DMS79 treated with DMSO at 0.1 percent for 48 hours (cell line): ENCODE results near the gene LRRC15.
A peak's percentile ranks its signal among the peaks of the same experiment; 100 is the strongest.

Source experiments
- DNase-seq: peaks from one replicate; lab custom pipeline; 2025; lab: John Stamatoyannopoulos, UW

The LRRC15 gene

DNA sequence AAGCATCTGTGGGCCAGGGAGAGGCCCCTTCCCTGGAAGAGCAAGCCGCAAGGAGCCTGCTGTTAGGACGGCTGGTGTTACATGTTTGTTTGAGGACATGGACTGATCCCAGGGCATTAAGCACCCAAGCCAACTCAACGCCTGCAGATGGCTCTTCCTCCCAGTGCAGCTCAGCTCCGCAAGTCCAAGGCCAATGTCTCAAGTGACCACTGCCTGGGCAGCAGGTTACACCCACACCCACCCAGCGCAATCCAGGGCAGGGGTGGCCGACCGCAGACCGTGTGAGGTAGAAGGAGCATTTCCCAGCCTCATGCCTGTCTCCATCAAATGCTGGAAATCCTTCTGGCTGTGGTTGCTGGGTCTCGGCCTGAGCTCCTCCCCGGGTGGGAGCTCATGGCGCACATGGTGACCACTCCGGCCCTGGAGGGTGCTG is 15.0 kb upstream of the LRRC15 start:
- no peak for DNase-seq

DNA sequence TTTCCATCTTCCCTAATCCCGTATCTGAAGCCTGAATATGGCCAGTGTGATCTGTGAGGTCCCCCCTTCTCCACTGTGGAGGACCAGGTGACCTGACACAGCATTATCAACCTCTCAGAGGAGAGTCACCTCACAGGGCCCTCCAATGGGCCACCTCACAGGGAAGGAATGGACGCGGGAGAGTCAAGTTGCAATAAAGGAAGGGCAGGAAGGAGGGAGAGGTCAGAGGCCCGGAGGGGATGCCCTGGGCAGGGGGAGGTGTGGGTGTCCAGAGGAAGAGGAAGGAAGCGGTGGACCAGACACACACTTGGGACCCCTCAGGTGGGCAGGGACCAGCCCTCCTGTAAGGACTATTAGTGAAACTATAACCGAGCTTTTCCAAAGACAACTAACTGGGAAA is 14.6 kb upstream of the LRRC15 start:
- DNase-seq: no peak

DNA sequence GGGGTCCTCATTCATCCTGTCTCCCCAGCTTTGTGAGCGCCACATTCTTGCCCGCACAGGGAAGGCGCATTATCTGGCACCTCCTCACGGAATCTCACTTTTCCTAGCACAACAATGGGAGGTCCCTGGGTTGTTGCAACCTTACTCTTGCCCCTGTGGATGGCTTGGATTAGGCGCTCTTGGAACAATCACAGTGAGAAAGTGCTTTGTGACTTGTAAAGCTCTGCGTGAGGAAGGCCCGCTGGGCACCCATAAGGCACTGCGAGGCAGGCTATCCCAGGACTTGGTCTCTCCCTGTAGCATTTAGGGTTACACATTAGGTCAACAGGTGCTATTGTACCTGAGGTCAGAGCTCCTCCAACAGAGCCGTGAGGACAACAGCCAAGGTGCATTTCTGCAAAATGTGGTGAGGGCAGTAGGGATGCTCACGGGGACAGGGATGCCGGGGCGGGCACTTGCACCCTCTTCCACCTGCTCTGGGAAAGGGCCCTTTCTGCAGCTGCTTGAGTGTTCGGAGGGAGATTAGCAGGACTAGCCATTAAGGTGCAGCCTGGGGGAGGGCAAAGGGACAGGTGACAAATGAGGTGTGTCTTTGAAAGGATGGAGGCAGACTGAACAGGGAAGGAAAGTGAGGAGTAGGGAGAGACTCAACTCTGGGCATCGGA is 13.9 kb upstream of the LRRC15 start:
- no peak for DNase-seq

DNA sequence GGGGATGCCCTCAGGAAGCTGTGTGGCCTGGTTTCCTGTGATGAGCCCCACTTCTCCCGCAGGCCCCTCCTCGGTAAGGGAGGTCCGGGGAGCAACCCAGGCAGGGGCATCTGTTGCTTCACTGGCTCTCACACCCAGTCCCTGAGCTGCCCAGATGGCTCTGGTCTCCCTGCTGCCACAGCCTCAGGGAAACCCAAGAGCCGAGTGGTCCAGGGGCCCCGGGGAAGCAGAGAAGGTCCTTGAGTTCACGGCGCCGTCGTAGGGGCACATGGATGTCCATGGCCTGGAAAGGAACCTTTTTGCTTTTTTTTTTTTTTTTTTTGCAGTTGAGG is 13.3 kb upstream of the LRRC15 start:
- no peak for DNase-seq

DNA sequence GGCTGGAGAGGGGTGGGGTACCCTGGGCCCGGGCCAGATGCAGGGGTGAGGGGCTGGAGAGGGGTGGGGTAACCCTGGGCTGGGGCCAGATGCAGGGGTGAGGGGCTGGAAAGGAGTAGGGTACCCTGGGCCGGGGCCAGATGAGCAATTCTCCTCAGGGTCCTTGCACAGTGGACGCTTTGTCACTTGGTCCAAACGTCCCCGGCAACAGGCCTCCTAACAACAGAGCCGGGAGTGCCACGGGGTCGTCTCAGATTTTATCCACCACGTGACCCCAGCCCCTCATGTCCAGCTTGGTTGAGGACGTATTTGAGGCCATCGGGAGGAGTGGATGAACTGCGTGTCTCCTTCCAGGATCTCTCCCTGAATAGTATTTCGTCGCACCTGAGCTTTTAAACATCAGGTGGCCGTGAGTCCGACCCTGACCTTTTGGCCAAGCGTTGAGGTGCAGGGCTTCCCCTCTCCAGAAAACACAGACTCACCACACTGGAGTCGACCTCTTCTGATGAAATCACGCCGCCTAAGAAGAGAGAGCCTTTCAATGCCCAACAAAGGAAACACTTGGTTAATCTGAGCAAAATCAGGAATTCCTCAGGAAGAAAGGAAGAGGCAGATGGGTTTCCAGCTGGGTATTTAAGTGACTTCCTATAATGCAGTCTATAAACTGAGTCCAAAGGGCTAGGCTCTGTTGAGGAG is 12.8 kb upstream of the LRRC15 start:
- no peak for DNase-seq

DNA sequence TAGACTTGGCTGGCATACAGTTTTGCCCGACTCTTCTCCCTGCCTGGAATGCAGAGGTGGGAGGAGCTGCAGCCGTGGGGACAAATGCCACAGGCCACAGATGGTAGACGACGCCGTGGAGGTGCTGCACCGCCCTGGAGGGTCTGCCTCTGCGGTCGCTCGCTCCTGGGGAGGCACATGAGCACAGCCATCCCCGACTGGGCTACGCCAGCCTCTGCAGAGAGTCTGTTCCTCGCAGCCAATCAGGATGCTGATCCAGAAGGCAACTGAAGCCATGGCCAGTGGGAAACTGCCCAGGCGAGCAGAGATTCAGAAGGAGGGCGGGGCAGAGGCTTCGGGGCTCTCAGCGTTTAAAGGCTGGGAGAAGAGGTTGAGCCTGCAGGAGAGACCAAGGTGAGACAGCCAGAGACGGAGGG is 11.9 kb upstream of the LRRC15 start:
- peak; percentile 84 for DNase-seq

DNA sequence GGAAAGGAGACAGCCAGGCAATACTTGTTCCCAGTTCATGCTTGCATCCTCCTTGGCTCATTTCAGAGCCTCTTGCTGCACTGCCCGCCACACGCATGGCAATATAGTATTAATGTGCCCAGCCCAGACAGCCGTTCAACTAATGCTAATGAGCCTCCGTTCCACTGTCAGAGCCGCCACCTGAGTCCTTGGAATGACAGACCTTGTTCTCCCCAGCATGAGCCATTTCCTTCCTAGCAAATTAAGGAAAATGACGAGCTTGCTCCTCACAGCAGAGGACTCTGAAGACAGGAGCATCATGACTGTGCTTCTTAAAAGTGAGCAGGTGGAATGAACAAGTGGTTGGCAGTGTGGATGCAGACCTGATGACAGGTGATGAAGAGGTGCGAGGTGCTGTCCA is 10.8 kb upstream of the LRRC15 start:
- DNase-seq: no peak

DNA sequence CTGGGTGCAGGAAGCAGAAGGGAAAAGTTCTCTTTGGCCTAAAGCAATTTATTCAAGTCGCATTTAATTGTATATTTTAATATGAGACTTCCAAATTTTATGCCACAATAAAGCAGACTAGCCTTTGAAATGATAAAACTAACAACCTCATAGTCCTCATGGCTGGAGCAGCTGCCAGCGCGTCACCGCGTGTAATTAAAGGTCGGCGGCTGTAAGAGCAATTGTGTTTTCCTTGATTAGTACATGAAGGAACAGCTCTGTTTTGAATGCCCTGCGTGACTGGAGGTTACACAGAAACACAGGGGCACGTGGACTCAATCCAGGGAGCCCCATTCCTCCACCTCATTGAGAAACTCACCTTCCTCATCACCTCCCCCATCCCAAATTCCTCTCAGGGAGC is 10.1 kb upstream of the LRRC15 start:
- DNase-seq: no peak

DNA sequence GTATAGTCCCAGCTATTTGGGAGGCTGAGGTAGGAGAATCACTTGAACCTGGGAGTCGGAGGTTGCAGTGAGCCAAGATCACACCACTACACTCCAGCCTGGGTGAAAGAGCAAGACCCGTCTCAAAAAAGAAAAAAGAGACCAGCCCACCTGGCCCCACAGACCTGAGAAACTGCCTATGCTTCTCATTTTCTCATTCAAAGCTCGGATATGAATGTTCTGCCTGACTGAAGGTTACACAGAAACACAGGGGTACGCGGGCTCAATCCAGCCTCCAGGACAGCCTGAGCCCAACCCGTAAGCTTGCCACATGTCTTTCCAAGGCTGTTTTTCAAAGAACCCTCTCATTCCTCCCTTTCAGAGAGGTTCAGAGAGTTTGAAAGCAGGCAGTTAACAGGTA is 9.7 kb upstream of the LRRC15 start:
- DNase-seq: no peak

DNA sequence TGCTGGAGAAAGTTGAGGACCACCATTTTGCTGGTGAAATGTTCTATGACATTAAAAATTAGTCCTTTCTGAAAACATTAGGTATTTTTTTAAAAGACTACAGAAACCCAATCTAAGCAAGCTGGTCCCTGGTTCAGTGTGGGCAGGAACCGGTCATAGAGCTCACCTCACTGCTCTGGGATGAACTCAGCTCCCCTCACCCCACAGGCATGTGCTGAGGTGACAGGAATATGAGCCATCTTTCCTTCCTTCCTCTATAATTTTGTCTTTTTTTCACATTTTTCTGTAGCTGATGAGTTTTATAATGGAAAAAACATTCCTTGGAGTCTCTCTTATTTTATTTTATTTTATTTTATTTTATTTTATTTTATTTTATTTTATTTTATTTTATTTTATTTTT is 8.2 kb upstream of the LRRC15 start:
- DNase-seq: no peak

DNA sequence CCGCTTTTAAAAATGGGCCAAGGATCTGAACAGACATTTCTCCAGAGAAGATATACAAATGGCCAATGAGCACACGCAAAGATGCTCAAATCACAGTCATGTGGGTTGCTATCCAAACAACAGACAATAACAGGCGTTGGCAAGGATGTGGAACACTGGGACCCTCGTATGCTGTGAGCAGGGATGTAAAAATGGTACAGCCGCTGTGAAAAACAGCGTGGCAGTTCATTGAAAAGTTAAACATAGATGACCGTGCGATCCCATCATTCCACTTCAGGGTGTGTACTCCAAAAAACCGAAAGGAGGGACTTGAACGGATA is 6.7 kb upstream of the LRRC15 start:
- DNase-seq: no peak

DNA sequence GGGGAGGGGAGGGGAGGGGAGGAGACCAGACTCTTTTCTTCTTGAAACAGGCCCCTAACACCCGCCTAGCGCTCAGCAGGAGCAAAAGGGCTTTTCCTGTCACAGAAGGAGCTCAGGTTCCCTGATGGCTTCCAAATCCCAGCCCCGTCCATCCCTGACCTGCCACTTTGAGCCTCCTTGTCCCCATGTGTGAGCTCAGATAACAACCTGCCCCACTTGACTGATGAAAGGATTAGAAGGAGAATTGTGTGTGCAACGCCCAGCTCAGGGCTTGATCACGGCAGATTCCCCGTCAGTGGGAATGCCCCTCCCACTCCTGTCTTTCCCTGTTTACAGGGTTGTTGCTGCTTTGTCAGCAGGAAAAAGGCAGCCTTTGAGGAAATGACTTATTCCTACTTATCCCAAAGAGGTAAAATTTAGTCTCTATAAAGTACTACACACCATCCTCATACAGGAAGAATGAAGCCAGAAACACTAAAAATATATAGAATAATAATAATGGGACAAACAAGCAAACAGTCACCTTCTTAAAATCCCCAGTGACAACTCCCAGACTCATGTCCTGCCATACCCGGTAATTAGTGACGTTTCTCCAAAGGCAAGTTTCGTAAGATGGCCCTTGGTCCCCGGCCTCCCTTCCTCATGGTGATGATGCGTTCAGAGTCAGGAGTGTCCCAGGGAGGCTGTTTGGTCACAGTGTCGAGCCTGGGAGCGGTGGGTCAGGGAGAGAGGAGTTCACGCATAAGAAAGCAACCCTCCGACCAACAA is 6.1 kb upstream of the LRRC15 start:
- DNase-seq: peak; percentile 58

DNA sequence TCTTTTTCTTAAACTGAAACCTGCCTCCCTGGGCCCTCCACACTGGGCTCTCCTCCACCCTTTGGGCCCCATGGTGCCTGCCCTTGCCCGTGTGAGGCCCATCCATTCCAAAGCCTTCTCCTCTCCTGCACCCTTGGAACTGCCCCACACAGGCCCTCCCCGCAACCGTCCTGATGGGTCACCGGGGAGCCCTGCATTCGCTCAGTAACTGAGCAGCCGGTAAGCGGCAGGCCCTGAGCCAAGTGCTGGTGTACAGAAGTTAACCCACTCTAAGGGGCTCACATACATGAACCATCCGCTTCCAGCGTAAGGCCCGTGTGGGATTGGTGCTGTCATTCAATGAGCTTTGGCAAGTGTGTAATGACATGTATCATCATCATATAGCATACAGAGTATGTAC is 5.4 kb upstream of the LRRC15 start:
- no peak for DNase-seq

DNA sequence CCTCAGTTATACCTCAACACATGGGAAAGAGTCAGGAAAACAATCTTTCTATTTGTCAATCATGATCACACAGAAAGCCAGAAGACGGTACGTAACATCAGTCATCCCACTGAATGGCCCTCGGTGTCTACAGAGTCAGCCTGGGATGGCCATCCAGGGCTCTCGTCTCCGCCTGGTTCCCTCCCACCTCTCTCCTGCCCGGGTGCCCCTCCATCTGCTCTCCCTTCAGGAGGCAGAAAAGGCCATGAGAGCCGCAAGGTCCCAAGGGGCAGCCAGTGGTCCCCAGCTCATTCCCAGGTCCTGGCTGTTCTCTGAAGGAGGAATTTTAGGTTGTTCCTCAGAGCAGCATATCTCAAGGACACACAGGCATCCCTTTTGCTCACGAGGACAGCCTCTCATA is 4.4 kb upstream of the LRRC15 start:
- no peak for DNase-seq

DNA sequence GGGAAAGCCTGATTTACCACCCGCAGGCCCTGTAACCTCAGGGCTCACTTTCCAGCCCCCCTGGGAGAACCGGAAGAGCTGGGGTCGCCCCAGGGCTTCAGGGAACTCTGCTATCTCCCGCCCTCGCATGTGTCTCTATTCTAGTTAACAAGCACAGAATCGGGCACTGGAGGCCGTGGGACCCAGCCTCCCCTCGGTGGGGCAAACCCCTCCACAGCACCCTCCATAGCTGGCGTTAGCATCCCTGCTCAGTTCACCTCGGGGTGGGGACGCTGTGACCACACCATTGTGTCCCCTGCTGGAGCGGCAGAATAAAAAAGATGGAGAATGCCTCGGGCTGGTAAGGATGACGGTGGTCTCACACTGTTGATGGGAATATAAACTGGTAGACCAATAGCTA is 3.5 kb upstream of the LRRC15 start:
- no peak for DNase-seq

DNA sequence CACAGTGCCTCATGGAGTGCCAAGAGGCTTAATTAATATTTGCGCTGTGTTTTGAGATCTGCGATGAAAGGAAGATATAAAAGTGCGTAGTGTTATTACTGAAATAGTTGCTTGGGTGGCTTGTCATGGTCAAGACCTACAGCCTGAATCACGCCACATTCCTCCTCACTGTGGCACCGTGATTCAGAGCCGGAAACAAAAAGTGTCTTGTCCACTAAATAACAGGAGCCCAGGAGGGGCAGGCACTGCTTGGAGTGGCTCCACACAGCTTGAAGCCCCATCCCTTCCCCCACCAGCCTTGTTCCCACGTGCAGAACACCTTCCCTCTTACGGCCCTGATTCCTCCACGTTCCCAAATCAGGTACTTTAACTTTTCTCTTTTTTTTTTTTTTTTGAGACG is 1.2 kb upstream of the LRRC15 start:
- no peak for DNase-seq

DNA sequence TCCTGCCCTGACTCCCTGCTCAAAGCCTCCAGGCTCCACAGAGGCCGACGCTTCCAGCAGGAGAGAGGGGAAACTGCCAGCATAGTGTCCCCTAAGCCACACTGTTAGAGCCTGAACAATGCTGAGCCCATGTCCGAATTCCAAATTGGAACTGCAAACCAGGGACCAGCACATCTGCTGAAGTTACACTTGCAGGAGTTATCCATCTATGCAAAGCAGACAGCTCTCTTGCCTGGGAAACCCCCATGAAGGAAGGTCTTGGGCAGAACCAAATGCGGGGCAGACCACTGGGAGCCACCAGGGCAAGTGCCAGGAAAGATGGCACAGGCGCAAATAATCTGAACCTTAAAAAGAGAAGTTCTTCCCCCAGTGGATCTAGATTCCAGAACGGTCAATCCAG is 625 bp downstream of the LRRC15 start:
- DNase-seq: no peak

DNA sequence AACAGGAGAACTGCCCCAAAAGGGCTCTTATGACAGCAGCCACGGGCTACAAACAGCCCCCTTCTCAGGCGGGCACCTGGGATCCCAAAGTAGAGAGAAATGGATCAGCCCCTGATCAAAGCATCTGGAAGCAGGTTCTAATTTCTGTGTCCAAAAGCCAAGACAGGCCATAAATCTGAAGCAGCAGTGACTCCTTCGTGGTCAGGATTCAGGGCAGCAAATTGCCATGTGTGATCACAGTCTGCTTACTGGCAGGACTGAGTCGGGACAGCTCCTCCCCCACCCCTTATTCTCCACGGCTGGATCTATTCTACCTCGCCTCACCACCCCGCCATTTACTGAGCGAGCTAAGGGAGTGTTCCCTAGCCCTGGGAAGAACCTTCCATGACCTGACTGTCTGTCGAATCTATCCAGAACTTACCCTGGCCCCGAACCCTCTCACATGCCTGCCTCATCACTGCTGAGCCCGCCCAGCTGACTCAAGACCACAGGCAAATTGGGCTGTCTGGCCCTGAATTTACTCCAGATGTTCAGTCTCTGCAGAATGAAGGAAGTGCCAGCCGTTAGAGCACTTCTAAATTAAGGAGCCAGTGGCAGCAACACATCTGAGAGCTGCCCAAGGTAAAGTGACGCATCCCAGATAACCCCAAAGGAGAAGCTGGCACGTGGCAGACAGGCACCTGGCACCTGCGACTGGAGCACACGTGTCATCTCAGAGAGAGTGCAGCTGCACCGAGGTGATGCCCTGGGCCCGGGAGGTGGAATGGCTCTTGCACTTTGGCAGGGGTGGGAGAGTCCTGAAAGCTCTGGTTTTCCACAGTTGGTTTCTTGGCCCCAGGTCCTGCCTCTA is 1.3 kb downstream of the LRRC15 start:
- DNase-seq: no peak

DNA sequence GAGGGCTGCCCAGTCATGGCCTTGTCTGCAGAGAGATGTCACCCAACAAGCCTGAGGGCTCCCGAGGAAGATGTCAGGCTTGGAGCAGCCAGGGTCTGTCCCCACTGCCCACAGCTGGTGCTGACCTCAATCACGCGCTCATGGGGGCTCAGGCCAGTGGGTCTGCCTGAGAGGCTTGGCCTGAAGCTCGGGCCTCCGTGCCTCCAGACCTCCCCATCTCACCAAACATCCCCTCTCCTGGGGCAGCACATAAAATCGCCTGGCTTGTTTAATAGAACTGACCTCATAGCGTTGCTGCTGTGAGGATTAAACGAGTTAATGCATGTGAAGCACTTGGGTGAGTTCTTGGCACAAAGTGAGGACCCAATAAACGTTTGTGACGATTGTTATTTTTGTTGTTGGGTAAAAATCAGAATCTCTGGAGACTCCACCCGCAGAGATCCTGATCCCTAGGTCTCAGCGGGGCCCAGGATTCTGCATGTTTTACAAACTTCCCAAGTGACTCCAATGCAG is 3.5 kb downstream of the LRRC15 start:
- DNase-seq: no peak

DNA sequence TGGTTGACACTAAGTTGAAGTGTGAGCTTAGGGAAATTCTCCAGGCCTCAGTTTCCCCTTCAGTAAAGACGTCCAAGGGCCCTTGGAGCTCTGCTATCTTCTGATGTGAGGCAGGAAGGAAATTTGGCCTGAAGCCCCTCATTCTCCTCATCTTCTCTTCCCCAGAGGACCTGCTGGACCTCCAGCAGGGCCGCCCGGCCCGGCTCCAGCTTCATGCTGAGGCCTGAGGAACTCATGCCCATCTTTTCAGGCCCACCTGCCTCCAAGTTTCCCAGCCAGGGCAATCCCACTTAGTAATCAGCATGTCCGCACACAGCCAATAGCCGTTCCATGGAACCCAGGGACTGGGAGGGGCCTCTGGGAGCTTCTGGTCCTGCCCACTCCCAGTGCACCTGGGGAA is 4.0 kb downstream of the LRRC15 start:
- DNase-seq: no peak

DNA sequence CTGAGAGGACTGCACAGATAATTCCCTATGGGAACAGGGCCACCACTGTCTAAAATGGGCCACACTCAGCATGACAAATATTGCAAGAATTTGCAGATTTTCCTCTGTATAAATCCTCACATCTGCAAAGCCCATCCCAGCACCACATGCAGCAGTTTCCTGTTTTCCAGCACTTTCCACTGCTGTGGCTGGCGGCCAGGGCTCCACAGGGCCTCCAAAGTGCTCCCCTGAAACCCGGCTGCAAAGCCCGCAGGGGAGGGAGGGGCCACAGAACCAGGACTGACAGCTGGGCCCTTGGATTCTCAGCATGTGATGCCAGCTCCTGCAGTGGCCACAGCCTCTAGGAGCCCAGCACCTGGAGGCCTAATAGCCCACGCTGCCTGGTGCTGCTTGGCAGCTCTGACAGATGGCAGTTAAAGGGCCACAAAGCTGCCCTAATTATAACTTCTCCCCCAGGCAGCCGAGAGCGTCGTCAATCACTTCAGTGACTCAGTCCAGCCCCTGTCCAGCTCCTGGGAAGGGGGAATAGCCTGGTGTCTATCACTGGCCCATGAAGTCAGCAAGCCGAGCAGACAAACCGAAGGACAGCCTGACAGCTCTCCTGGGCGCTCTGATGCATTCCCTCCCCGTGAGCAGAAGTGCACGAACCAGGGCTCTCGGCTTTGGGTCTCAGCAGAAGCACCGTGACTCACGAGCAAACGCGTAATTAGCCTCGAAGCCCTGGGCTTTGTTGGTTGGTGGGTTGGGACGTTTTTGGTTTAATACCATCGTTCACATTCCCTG is 4.7 kb downstream of the LRRC15 start:
- peak; percentile 71 for DNase-seq

DNA sequence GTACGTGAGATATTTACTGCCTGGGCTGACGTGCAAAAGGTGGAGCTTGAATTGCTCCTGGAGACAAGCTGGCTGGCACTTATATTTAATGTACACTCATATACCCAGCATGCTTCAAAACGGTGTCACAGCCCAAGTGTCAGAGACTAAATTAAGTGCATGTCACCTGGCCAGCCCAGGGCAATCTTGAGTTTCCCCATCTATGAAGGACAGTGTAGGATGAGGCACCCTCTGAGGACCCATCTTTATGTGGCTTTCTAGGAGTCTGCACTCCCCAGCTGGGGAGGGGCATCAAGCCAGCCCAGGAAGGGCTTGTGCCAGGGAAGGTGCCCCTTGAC is 5.3 kb downstream of the LRRC15 start:
- no peak for DNase-seq
